Midbrain (tissue), 1 donor: Measurements from ENCODE around the gene ST8SIA6.
"Not testable (repeated sequence)": the region's sequence is repeated elsewhere in the genome, so short reads cannot be mapped to it uniquely, and the experiment has no call there.

ENCODE experiments used
- DNase-seq: peaks from one replicate; lab custom pipeline; 2025; lab: John Stamatoyannopoulos, UW

ST8SIA6 gene

DNA sequence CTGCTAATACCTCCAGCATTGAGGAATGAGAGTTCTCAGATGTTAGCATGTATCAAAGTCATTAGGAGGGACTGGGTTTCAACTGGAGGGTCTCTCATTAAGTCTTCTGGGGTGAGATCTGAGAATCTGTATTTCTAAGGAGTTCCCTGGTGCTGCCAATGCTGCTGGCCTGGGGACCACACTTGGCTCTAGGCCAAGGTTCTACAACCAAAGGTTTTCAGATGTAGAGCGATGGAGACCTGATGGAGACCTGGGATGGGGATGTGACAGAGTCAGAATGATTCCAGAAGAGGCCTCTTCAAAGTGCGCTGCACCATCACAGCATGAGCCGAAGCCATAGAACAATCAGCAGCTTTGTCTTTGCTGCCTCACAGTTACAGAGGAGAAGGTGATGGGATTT lies 27.2 kb downstream of the ST8SIA6 start:
- DNase-seq = no peak

DNA sequence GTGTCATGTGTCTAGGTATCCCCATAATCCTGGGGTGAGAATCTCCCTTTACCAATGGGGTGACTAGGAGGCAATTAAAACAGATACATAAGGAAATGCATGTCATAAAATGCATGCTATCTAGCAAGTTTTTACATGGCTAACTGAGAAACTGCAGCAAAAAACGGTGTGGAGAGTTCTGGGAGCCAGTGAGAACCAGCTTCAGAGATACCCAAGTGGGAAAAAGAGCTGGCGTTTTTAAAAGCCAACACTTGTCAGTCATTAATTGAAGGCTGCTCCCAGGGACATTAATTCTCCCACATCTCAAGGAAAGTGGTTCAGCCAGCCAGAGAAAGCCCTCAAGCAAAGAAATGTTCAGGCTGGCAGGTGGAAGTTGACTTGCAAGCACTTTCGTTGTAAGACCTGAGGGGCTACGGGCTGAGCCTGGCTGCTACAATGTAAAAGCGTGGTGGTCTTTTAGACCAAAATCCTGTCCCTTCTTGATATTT lies 28.1 kb downstream of the ST8SIA6 start:
- DNase-seq = no peak

DNA sequence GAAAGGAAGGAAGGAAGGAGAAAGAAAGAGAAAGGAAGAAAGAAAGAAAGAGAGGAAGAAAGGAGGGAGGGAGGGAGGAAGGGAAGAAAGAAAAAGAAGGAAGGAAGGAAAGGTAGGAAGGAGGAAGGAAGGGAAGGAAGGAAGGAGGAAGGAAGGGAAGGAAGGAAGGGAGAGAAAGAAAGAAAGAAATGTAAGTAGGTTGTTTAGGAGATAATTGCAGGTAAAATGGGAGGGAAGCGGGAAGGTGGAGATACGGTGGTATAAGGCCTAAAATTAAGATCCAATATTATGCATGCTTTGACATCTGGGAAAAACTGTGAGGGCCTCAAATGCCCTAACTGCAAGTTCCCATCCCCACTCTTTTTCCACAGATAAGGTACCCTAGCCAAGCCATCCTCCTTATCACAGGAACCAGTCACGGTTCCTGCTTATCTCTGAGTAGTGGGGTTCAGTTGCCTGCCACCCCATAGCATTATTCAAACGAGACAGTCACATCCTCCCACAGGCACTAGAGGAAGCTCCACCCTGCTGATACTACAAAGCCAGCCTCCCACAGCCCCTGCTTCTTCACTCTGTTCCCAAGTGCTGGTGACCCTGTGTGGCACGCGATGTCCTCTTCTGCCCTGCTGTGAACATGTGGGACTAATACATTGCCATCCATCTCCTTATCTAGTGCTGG lies 28.7 kb downstream of the ST8SIA6 start:
- DNase-seq = no peak

DNA sequence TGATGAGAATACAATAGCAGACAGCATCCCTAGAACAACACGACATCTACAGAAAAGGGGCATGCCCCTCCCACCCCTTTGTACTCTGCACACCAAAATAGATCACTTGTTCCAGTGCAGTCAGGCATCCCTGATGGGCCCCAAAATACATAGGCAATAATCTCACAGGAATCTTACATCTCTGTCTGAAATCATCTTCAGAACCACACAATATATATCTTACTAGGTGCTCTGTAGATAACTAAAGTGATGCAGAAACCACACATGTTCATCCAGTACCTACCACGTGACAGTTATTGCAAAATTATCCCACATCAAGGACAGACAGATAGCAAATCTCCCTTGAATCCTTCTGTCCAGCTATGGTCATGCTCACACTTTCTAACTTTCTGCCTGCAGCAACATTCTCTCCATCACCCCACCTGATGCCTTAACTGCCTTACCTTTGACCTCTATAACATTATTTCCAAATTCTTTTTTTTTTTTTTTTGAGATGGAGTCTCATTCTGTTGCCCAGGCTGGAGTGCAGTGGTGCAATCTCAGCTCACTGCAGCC lies 30.7 kb downstream of the ST8SIA6 start:
- DNase-seq = no peak

DNA sequence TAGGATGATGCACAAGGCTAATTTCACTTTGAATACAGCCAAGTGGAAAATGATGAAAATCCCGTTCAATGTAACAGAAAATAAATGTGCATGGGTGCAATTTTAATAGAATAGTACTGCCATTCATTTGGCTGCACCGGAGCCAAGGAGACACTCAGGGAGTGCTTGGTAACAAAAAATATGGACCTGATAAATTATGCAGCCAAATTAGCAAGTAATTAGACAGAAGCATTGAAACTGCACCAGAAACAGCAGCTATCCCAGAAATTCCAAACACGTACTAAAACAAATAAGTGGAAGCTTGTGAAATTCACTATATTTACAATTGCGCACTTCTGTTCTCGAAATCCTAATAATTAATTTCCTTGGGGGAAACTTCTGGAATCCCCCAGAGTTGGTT lies 31.5 kb downstream of the ST8SIA6 start:
- no peak for DNase-seq

DNA sequence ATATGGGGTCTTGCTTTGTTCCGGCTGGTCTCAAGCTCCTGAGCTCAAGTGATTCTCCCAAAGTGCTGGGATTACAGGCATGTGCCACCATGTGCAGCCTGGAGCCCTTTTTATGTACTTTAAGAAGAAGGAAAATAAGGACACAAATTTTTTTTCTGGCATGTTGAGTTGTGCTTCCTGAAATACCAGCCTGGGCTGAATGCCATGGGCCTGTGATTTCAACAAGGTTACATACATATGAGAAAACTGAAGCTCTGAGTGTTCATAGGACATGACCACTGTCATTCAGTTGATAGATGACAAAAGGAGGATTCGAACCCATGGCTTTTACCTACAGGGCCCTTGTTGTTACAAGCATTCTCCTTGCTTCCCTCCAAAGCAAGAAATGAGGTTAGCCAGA lies 36.1 kb downstream of the ST8SIA6 start:
- DNase-seq = no peak

DNA sequence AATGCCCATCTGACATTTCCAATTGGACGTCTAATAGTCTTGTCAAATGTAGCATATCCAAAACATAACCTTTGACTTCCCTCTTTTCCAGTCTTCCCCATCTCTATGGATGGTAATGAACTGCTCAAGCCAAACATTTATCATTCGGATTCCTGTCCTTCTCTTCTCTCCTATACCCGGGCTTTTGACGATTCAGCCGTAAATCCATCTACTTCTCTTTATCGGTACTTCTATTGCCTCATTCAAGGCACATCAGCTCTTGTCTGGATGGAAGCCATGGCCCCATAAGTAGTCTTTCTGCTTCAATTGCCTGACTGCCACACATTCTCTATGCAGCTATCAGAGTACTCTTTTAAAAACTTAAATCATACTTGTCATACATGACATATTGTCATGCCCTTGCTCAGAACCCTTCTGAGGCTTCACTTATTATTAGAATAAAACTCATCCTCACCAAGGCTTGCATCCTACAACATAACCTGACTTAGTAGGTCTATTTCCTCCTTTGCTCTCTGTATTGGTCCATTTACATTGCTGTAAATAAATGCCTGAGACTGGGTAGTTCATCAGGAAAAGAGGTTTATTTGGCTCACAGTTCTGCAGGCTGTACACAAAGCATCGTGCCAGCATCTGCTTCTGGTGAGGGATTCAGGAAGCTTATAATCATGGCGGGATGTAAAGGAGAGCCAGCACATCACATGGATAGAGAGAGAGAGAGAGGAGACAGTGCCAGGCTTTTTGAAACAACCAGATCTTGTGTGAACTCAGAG lies 37.8 kb downstream of the ST8SIA6 start:
- no peak for DNase-seq

DNA sequence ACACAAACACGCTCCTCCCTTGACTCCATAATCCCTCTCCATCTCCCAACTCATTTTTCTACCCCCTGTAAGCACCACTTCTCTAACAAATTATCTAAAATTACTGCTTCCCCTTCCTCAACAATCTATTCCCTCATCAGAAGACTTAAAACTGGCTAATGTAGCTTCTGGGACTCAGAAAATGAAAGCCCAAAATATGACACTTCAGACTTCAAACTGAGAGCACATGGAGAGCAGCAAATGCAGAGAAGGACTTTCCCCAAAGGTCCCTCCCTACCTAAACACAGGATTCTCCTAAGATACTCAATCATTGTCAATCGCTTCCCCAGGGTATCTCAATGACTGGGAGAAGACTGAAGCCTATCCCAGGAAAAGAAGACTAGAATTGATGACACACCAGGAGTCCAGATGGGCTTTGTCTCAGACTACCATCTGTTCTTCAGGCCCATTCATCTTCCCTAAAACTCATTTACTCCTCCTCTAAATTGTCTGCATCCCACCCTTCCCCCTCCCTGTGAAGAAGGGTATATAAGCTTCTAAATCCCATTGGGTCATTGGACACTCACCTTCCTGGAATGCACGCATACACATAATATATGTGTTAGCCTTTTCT lies 39.2 kb downstream of the ST8SIA6 start:
- no peak for DNase-seq

DNA sequence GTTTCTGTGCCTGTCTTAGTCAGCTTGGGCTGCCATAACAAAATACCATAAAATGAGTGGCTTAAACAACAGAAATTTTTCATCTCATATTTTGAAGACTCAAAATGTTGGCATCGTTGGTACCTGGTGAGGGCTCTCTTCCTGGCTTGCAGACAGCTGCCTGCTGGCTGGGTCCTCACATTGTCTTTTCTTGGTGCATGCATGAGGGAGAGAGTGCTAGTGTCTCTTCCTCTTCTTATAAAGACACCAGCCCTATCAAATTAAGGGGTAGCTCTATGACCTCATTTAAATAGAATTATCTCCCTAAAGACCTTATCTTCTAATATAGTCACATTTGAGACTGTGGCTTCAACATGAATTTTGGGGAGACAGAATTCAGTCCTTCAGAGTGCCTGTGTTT lies 39.9 kb downstream of the ST8SIA6 start:
- DNase-seq = no peak

DNA sequence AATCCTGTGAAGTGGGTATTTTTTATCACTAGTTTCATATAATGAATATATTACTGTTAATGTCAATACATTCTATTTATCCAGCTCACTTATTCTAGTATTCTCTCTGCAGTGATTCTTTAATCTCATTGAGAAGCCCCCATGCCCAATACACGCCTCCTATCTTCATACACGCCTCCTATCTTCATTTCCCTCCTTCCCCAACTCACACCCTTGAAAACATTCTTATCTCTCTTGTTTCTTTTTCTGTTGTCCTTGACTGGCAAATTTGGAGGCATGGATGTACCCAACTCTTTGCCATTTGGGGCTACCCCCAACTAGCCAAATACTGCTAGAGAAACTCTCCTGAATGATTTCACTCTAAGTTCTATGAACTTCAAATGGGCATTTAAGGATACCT lies 40.5 kb downstream of the ST8SIA6 start:
- no peak for DNase-seq

DNA sequence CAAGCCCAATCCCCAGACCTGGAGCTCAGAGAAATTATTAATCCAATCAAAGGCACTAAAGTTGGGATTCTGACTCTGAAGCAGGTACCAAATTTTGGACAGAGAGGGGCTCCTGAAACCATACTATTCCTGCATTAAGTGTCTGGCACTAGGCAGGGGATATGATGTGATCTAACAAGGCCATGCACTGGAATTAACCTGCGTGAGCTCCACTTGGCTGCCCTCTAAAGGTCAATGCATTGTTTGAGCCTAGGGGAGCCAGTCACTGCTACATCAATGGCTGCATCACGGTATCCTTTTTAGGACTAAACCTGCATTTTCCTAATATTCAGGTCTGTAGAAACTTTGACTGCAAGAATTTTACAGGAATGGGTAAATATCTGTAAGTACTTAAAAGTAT lies 42.1 kb downstream of the ST8SIA6 start:
- DNase-seq = no peak

DNA sequence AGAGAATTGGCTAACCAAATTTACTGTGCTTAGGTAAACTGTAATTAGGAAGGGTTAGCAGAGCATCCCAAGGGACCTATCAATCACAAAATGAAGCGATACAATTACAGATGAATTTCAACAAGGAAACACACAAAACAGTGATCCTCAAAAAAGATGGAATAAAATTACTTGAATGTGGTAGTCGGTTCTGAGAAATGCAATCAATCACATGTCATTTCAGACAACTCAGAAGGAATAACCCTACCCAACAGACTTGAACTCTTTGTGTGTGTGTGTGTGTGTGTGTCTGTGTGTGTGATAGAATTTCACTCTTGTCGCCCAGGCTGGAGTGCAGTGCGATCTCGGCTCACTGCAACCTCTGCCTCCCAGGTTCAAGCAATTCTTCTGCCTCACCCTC lies 43.5 kb downstream of the ST8SIA6 start:
- DNase-seq = no peak

DNA sequence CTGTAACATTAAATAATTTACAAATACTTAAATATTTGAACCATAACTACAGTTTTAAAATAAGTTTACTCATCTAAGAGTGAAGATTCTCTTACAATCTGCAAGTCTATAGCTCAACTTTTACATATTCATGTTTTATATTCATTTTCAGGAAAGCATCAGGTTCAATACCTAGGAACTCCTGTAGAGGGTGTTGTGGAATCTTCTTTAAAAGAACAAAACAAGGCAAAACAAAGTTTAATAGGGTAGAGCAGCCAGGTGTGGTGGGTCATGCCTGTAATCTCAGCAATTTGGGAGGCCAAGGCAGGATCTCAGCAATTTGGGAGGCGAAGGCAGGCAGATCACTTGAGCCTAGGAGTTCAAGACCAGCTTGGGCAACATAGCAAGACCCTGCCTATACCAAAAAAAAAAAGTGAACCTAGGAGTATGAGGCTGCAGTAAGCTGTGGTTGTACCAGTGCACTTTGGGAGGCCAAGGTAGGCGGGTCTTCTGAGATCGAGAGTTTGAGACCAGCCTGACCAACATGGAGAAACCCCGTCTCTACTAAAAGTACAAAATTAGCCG lies 45.1 kb downstream of the ST8SIA6 start:
- no peak for DNase-seq

DNA sequence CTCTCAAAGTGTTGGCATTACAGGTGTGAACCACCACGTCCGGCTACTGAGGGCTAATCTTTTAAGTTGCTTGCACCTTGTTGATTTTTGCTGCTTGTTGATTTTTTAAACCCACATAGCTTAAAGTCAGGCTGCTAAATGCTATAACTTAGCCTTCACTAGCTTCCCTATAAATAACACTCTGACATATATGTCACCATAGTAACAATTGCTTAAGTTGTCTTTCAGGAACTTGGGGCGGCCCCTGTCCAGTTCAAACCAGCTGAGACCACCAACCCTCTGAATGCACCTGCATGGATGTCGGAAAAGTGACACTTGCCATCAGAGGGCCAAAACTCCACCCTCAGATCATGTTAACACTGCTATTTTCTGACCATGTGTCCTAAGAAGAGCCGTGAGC lies 47.3 kb downstream of the ST8SIA6 start:
- DNase-seq = no peak

DNA sequence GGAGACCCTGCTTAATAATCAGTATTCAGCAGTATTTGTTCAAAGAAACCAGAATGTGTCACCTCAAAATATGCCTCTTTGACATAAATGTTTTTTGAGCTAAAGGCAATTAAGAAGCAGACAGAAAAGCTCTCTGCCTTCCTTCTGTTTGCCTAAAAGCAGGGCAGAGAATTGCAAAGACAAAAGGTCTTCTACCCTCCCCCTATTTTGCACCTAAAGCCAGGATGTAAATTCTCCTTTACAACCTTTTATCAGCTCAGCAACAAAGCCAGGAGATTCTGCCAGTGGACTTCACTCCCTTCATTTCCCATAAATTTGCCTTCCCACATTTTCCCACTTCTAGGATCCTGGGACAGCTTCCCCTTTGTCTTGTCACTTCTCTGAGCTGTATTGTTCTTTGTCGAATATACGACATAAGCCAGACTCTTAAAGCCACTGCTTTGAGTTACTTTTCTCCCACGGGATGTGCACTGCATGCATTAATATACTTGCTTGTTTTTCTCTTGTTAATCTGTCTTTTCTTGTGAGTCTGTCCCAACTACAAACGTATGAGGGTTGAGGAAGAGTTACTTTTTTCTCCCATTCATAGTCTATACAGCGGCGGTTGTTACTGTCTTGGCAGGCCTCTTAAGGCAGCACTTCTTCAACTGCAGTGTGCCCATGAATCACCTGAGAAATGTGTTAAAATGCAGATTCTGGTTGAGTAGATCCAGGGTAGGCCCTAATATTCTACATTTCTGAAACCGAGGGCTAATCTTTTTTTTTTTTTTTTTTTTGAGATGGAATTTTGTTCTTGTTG lies 48.2 kb downstream of the ST8SIA6 start:
- no peak for DNase-seq

DNA sequence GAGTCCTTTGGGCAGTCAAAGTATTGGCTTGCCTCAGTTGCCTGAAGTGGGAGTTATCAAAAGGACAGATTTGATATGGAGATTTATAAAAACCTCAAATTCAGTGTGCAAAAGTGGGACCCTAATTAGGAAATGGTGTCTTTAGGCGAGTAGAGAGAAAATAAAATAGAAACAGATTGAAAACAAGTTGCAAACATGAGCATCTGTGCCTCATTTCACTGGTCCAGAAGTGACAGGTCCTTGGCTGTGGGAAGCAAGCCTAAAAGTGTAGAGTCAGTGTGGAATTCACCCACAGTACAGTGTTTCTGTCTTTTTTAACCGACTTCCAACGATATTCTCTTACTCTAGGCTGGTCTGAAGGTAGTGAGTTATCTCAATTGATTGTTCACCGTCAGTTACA lies 51.2 kb downstream of the ST8SIA6 start:
- no peak for DNase-seq

DNA sequence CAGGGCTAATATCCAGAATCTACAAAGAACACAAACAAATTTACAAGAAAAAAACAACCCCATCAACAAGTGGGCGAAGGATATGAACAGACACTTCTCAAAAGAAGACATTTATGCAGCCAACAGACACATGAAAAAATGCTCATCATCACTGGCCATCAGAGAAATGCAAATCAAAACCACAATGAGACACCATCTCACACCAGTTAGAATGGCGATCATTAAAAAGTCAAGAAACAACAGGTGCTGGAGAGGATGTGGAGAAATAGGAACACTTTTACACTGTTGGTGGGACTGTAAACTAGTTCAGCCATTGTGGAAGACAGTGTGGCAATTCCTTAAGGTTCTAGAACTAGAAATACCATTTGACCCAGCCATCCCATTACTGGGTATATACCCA lies 52.4 kb downstream of the ST8SIA6 start:
- not testable (repeated sequence) for DNase-seq

DNA sequence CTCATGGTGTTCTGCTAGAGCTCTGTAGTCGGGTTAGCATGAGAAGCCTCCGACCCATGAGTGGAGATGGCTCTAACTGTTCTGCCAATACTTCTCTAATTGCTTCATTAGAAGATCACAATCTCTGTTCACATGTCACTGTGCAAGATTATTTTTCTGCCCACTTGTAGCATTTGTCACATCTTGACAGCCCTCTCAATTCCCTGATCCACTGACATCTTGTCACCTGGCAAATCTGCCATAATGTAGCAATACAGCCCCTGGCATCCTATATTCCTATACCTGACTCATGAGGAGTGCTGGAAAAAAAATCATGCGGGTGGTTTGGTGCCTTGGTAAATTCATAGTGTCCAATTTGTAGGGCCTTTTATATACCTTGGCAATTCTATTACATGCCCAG lies 58.4 kb downstream of the ST8SIA6 start:
- no peak for DNase-seq

DNA sequence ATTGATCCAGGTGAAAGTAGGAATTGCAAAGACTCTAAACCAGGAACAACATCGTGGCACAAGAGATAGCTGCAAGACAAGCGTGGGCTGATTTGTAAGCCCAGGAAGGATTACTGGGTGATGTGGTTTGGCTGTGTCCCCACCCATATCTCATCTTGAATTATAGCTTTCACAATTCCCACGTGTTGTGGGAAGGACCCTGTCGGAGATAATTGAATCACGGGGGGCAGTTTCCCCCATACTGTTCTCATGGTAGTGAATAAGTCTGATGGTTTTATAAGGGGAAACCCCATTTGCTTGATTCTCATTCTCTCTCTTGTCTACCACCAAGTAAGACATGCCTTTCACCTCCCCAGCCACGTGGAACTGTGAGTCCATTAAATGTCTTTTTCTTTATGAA lies 59.5 kb downstream of the ST8SIA6 start:
- no peak for DNase-seq

DNA sequence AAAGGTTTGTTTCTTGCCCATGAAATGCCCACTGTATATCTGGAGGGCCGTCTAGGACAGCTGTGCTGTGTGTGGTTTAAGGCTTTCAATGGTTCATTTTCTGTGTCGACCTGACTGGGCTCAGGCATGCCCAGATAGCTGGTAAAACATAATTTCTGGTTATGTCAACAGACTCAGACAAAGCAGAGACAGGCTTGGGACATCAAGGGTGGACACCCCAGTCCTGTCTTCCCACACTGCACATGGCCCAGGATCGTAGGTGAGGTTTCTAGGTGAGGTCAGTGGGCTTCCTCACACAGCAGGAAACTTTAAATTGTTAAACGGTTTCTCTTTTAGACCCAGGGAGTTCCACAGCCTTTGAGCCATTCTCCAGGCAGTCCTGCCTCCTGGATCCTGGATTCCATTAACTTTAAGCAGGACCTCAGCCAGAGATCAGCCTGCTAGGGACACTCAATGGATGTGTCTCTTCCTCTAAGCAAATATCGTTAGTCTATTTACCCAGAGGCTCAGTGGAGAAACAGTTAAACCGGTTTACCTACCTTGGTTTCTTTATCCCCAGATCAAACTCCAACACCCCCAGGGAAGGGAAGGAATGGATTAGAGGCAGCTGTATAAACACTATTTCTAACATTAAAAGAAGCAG lies 66.4 kb downstream of the ST8SIA6 start:
- no peak for DNase-seq

DNA sequence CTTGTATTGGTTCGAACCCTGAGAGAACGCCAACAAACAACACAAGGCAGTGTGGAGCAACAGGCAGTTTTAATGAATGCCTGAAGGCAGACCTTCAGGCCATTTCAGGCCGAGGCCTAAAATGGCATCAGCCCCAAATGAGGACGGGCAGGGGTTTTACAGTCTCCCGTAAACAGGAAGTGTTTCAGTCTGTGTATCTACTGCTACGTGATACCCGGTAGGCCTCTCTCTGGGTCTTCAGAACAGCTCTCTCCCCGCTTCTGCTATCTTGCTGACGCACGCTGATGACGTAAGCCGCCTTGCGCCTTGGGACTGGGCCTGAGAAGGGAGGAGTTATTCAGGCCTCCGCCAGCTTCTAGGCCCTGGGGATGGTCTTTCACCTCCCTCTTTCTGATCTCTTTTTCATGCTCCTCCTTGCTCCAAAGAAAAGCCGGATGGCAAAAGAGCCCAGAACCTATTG lies 67.7 kb downstream of the ST8SIA6 start:
- DNase-seq = no peak
